Tongue (tissue), 2 donors: ENCODE measurements around the gene CRYGS. TPM values are rescaled to one million over a fixed set of nuclear protein-coding genes. Genes with fewer than 3 reads are reported as not detected.
"Not testable (repeated sequence)": the region's sequence is repeated elsewhere in the genome, so short reads cannot be mapped to it uniquely, and the experiment has no call there.

ENCODE experiments used
- DNase-seq: peaks from one replicate; pipeline ENCODE4 v3.0.0-alpha.2; 2015
- total RNA-seq: library from RNA; depleted of rRNA; stranded (reverse); fragments of >200 nt; gene quantifications from one replicate; pipeline ENCODE4 v1.2.3, GENCODE V29; 2014

Gene CRYGS
- total RNA-seq, 1 donor from 2014 or later = 0.62 TPM

- no peak for DNase-seq
Observed at GRCh38 chr3:186519021-186519658, 25.0 kb downstream of the CRYGS start.

- no peak for DNase-seq
Observed at GRCh38 chr3:186517218-186517617, 27.0 kb downstream of the CRYGS start.

GRCh38 chr3:186516646-186517045 lies 27.5 kb downstream of the CRYGS start:
- no peak for DNase-seq

GRCh38 chr3:186515125-186515524 lies 29.1 kb downstream of the CRYGS start:
- DNase-seq = no peak

GRCh38 chr3:186514296-186515002 lies 29.7 kb downstream of the CRYGS start:
- DNase-seq = no peak

- DNase-seq = no peak
Observed at GRCh38 chr3:186513386-186513785, 30.8 kb downstream of the CRYGS start.

GRCh38 chr3:186512570-186513302 lies 31.4 kb downstream of the CRYGS start:
- no peak for DNase-seq

- no peak for DNase-seq
Observed at GRCh38 chr3:186511702-186512101, 32.5 kb downstream of the CRYGS start.

GRCh38 chr3:186511245-186511644 lies 32.9 kb downstream of the CRYGS start:
- no peak for DNase-seq

- DNase-seq = no peak
Observed at GRCh38 chr3:186510374-186511079, 33.7 kb downstream of the CRYGS start.

- no peak for DNase-seq
Observed at GRCh38 chr3:186509423-186509822, 34.8 kb downstream of the CRYGS start.

GRCh38 chr3:186506857-186507256 lies 37.3 kb downstream of the CRYGS start:
- no peak for DNase-seq

- no peak for DNase-seq
Observed at GRCh38 chr3:186506191-186506739, 37.9 kb downstream of the CRYGS start.

- DNase-seq = no peak
Observed at GRCh38 chr3:186502966-186503712, 41.0 kb downstream of the CRYGS start.

GRCh38 chr3:186502138-186502948 lies 41.8 kb downstream of the CRYGS start:
- no peak for DNase-seq

GRCh38 chr3:186499949-186500348 lies 44.2 kb downstream of the CRYGS start:
- DNase-seq = not testable (repeated sequence)

- DNase-seq = not testable (repeated sequence)
Observed at GRCh38 chr3:186498022-186498421, 46.2 kb downstream of the CRYGS start.

- no peak for DNase-seq
Observed at GRCh38 chr3:186497608-186498007, 46.6 kb downstream of the CRYGS start.

- no peak for DNase-seq
Observed at GRCh38 chr3:186496635-186497034, 47.5 kb downstream of the CRYGS start.

GRCh38 chr3:186496016-186496415 lies 48.2 kb downstream of the CRYGS start:
- DNase-seq = no peak
